Adipocyte (in vitro differentiated cells): ENCODE data around the gene KRT85.
A peak's percentile ranks its signal among the peaks of the same experiment; 100 is the strongest.

Experiments used
- DNase-seq: peaks from one replicate; pipeline ENCODE4 v3.0.0-alpha.2; 2015; ENCODE audit warnings: low read depth
- H3K27me3 ChIP-seq: replicated peaks from 2 replicates; pipeline ENCODE4 v1.7.0; 2013; ENCODE audit warnings: mild to moderate bottlenecking, low read length, moderate library complexity; ENCODE audit not compliant: control insufficient read depth, insufficient read depth
- H3K36me3 ChIP-seq: 2 replicates; pipeline ENCODE4 v1.7.0; 2013; ENCODE audit warnings: low read length, mild to moderate bottlenecking, moderate library complexity; ENCODE audit not compliant: control insufficient read depth, insufficient read depth, severe bottlenecking
- H3K4me1 ChIP-seq: 2 replicates; pipeline ENCODE4 v1.7.0; 2013; ENCODE audit warnings: mild to moderate bottlenecking, low read length, moderate library complexity; ENCODE audit not compliant: control insufficient read depth, insufficient read depth
- H3K4me3 ChIP-seq: 2 replicates; pipeline ENCODE4 v1.7.0; 2013; ENCODE audit warnings: mild to moderate bottlenecking, low read length, moderate library complexity
- H3K9ac ChIP-seq: 2 replicates; pipeline ENCODE4 v1.7.0; 2013; ENCODE audit warnings: mild to moderate bottlenecking, low read length, moderate library complexity
- H3K9me3 ChIP-seq: 2 replicates; pipeline ENCODE4 v1.7.0; 2013; ENCODE audit warnings: mild to moderate bottlenecking, low read length, moderate library complexity; ENCODE audit not compliant: control insufficient read depth

KRT85 gene

GRCh38 chr12:52378091-52378490 is 10.8 kb upstream of the KRT85 start:
- Histone ChIP-seq H3K27me3 (peaks cover 53% of the 10 kb centered on the region), H3K4me1 (no peaks in the 10 kb centered on the region), H3K36me3 (no peaks in the 10 kb centered on the region), H3K9me3 (no peaks in the 10 kb centered on the region), H3K9ac (no peak overlapping the region), H3K4me3 (no peak overlapping the region)
- no peak for DNase-seq

GRCh38 chr12:52377266-52377665 is 10.0 kb upstream of the KRT85 start:
- no peak overlapping the region for H3K4me3 ChIP-seq
- no peak overlapping the region for H3K9ac ChIP-seq
- DNase-seq: no peak
- H3K27me3 ChIP-seq: peaks cover 45% of the 10 kb centered on the region
- no peaks in the 10 kb centered on the region for H3K9me3 ChIP-seq
- H3K4me1 ChIP-seq: peaks cover 2% of the 10 kb centered on the region
- H3K36me3 ChIP-seq: no peaks in the 10 kb centered on the region

DNA sequence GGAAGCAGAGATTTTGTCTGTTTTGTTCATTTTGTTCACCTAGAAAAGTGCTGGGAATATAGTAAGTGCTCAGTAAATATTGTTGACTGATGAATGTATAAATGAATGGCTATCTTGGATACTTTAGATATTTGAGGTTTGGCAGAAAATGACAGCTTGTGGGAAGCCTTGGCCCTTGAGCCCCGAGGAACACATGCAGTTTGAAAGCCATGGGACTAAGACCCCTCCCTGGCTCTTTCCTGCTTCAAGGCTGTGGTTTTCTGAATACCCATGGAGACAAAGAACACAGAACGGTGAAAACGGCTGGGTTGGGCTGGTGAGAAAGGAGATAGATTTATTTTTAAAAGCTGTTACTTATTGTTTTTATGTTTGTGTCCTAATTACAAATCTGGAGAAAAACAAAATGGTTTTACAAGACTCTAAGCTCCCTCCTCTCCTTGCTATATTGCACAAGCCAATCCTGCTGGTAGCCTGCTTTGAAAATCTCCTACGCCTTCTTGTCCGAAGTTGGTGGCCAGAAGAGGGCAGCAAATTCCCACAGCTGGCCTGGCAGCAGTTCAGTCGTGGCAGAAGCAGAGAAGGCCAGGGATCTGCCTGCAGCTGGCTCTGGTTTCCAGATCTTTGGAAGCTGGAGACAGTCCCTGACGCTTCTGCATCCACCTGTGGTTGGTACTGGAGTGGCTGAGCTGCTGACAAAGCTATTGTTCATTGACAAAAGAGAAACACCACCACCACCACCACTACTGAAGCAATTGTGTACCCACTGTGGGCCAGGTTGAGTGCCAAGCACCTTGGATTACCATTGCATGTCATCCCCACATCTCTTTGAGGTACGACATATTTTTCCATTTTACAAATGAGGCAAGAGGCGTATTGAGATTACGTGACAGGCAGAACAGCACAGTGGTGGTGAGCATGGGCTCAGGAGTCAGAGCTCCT is 5.2 kb upstream of the KRT85 start:
- H3K4me3 ChIP-seq: peak overlapping the region; percentile 23
- peak; percentile 95 for DNase-seq
- H3K4me1 ChIP-seq: peaks cover 17% of the 10 kb centered on the region
- peaks cover 31% of the 10 kb centered on the region for H3K27me3 ChIP-seq
- peak overlapping the region; percentile 67 for H3K9ac ChIP-seq
- H3K9me3 ChIP-seq: no peaks in the 10 kb centered on the region
- H3K36me3 ChIP-seq: no peaks in the 10 kb centered on the region

DNA sequence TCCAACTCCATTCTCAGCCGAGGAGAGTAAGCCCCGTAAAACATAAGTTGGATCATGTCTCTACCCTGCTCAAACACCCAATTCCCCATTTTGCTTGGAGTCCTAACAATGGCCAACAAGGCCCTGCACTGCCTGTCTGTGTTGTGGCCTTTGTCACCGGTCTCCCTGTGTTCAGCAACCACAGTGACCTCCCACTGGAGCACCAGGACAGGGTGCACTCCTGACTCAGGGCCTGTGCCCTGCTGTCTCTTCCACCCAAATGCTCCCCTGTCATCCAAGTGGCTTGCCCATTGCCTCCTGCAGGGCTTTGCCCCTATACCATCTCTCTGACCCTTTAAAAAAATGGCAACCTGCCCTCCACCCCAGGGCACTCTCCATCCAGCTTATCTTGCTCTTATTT is 4.4 kb upstream of the KRT85 start:
- H3K9me3 ChIP-seq: no peaks in the 10 kb centered on the region

DNA sequence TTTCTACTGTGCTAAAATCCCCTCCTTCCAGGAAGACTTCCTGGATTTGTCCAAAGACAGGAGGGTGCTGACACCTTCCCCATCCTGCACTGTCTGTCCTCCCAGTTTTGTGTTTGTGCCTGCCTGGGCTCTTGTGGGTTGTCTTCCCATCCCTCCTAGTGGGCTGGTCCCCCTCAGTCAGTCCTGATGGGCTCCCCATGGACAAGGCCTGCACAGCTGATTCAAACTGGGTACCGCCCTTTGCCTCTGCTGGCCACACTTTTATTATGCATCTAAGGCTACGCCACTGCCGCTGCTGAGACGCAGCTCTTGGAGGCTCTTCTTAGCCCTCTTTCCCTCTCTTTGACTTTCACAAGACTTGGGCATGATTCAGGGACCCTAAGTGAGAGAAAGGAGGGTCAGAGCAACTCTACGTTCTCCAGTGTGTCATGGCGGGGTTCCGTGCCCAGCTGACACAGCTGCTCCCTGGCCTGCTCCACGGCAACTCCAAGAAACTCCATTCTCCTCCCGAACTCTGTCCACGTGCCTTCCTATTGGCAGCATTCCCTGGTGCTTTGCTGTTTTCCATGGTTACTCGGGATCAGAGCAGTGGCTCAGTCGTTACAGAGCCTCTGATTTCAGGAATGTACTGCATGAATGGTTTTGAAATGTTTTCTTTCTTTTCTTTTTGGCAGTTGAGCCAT is 3.8 kb upstream of the KRT85 start:
- peaks cover 17% of the 10 kb centered on the region for H3K4me1 ChIP-seq
- peaks cover 27% of the 10 kb centered on the region for H3K27me3 ChIP-seq
- peak overlapping the region; percentile 4 for H3K4me3 ChIP-seq
- peak overlapping the region; percentile 67 for H3K9ac ChIP-seq
- peak; percentile 86 for DNase-seq
- H3K9me3 ChIP-seq: no peaks in the 10 kb centered on the region
- H3K36me3 ChIP-seq: no peaks in the 10 kb centered on the region

More for the DNA sequence above, 4.4 kb upstream of the KRT85 start:
- Histone ChIP-seq H3K4me1 (peaks cover 17% of the 10 kb centered on the region), H3K36me3 (no peaks in the 10 kb centered on the region), H3K9ac (peak overlapping the region; percentile 67), H3K27me3 (peaks cover 27% of the 10 kb centered on the region), H3K4me3 (peak overlapping the region; percentile 23)
- DNase-seq: no peak

- Histone ChIP-seq H3K36me3 (no peaks in the 10 kb centered on the region), H3K4me3 (no peak overlapping the region)
Observed at GRCh38 chr12:52369809-52370208, 2.5 kb upstream of the KRT85 start.

GRCh38 chr12:52369211-52369610 is 1.9 kb upstream of the KRT85 start:
- Histone ChIP-seq H3K36me3 (no peaks in the 10 kb centered on the region), H3K4me1 (peaks cover 17% of the 10 kb centered on the region), H3K27me3 (peaks cover 29% of the 10 kb centered on the region), H3K9me3 (no peaks in the 10 kb centered on the region), H3K4me3 (no peak overlapping the region), H3K9ac (no peak overlapping the region)
- no peak for DNase-seq

More at GRCh38 chr12:52369809-52370208, 2.5 kb upstream of the KRT85 start:
- DNase-seq: no peak
- peaks cover 17% of the 10 kb centered on the region for H3K4me1 ChIP-seq
- H3K27me3 ChIP-seq: peaks cover 29% of the 10 kb centered on the region
- H3K9ac ChIP-seq: no peak overlapping the region
- no peaks in the 10 kb centered on the region for H3K9me3 ChIP-seq

- no peak for DNase-seq
- Histone ChIP-seq H3K4me1 (peaks cover 17% of the 10 kb centered on the region), H3K9me3 (no peaks in the 10 kb centered on the region)
Observed at GRCh38 chr12:52368508-52368907, 1.2 kb upstream of the KRT85 start.

DNA sequence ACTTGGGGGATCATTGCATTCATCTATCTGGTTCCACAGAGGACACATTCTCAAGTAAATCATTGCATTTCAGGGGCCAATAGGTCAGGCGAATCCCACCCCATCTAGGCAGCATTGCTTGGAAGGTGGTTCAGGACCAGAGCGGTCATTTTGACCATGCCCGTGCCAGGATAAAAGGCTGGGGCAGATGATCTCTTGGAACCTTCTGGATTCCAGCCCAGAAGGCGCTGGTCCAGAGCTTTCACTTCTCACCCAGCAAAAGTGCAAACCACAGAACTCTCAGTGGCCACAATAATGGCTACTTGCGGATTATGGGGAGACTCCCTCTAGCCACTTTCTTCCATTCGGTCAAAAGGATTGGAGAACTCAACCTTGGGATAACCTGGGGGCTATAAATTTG is 595 bp upstream of the KRT85 start:
- DNase-seq: no peak
- H3K9me3 ChIP-seq: no peaks in the 10 kb centered on the region
- H3K36me3 ChIP-seq: no peaks in the 10 kb centered on the region
- H3K27me3 ChIP-seq: peaks cover 42% of the 10 kb centered on the region
- H3K4me3 ChIP-seq: no peak overlapping the region
- no peak overlapping the region for H3K9ac ChIP-seq
- H3K4me1 ChIP-seq: peaks cover 17% of the 10 kb centered on the region

More at GRCh38 chr12:52368508-52368907, 1.2 kb upstream of the KRT85 start:
- Histone ChIP-seq H3K4me3 (no peak overlapping the region), H3K36me3 (no peaks in the 10 kb centered on the region), H3K27me3 (peaks cover 36% of the 10 kb centered on the region), H3K9ac (no peak overlapping the region)

DNA sequence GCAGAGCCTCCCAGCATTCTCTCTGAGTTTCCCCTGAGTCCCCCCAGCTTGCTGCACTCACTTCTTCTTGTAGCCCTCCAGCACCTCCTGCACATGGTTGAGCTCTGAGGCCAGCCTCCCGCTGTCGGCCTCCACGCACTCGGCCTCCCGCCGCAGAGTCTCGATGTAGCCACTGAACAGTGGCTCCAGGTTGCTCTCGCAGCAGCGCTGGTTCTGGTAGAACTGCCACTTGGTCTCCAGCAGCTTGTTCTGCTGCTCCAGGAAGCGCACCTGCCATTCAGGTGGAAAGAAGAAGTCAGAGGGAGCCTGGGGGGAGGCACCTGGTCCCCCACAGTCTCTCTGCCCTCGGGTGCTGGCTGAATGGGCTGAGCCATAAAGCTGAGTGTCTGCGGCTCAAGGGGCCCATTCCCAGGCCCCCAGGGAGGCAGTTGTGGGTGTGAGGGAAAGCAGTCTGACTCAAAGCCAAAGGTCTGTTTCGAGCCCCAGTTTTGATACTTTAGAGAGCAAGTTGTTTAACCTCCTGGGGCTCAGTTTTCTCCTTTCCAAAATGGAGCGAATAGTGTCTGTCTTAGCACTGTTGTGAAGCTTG is 2.3 kb downstream of the KRT85 start:
- Histone ChIP-seq H3K4me1 (no peaks in the 10 kb centered on the region), H3K27me3 (peaks cover 53% of the 10 kb centered on the region), H3K9me3 (no peaks in the 10 kb centered on the region), H3K36me3 (no peaks in the 10 kb centered on the region), H3K4me3 (no peak overlapping the region), H3K9ac (no peak overlapping the region)
- no peak for DNase-seq

GRCh38 chr12:52364061-52364460 is 3.2 kb downstream of the KRT85 start:
- H3K4me1 ChIP-seq: no peaks in the 10 kb centered on the region
- peaks cover 58% of the 10 kb centered on the region for H3K27me3 ChIP-seq

More at GRCh38 chr12:52364061-52364460, 3.2 kb downstream of the KRT85 start:
- Histone ChIP-seq H3K36me3 (no peaks in the 10 kb centered on the region), H3K4me3 (no peak overlapping the region), H3K9me3 (no peaks in the 10 kb centered on the region), H3K9ac (no peak overlapping the region)
- DNase-seq: no peak
